ENCODE data around the gene ACOXL. TPM values are rescaled to one million over a fixed set of nuclear protein-coding genes. Genes with fewer than 3 reads are reported as not detected.
"Not testable (repeated sequence)": the region's sequence is repeated elsewhere in the genome, so short reads cannot be mapped to it uniquely, and the experiment has no call there.

ACOXL gene
- total and polyA plus RNA-seq, 2 experiments from 2014 or later = not detected

DNA sequence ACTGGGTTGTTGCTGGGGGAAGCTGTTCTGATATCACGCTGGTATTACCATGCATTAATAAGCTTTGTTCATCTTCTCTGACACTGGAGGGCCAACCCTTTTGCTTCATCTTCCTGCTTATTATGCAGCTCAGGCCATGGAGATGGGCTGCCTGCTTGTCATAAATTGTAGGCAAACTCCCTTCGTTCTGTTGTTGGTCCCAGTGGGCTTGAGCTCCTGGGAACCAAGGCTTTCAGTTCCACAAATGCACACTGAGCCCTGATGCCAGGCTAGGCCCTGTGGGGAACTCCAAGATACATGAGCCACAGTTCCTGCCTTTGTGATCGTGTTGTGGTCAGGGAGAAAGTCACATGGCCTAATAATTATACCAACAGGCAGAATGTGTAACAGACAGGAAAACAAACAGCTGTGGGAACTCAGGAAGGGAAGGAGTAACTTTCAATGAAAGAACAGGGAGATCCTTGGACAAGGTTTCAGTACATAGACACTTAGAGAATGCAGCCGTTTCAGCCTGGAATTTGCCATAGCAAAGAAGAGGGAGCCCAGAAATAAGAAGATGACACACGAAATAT is 339.3 kb downstream of the ACOXL start:
- H3K79me2 ChIP-seq (ENCODE audit: insufficient read depth) = no peaks in the 10 kb centered on the region
- 25 to 27% methylated on average over 5 of the region's 5 CpGs for WGBS, 2 experiments (ENCODE audit: low coverage in 1 of 2, low lambda C conversion rate in 2 of 2, missing lambda C conversion rate in 2 of 2)
- H3F3A ChIP-seq (ENCODE audit: insufficient read depth) = peaks cover 21% of the 10 kb centered on the region
- no peaks in the 10 kb centered on the region for H4K20me1 ChIP-seq (ENCODE audit: insufficient read depth)
- H3K9me2 ChIP-seq (ENCODE audit: insufficient read depth) = no peaks in the 10 kb centered on the region
- H3K4me2 ChIP-seq (ENCODE audit: unreplicated experiment) = peak overlapping the region; percentile 61
- H3K9ac ChIP-seq = no peak overlapping the region
- peaks cover 29% of the 10 kb centered on the region for H3K27me3 ChIP-seq (replicated peaks; ENCODE audit: insufficient read depth)
- H3K4me3 ChIP-seq = no peak overlapping the region
- in situ Hi-C loops (cut with MboI) = no loop called here
- no peaks in the 10 kb centered on the region for H3K36me3 ChIP-seq (ENCODE audit: low read depth)
- H3K27ac ChIP-seq = 0 out of 2 replicates have a peak overlapping the region, but pooled peaks have one; percentile 22
- DNase-seq = peak; percentile 59
- no peak overlapping the region for H2AFZ ChIP-seq
- peaks cover 5% of the 10 kb centered on the region for H3K9me3 ChIP-seq (ENCODE audit: low read depth)
- H3K4me1 ChIP-seq (ENCODE audit: insufficient read depth) = peaks cover 15% of the 10 kb centered on the region
- TF ChIP-seq EZH2phosphoT487 (IDR thresholded peaks at IDR 0.05; ENCODE audit: insufficient read depth, low read depth) (no peak), EZH2 (IDR thresholded peaks at IDR 0.05; ENCODE audit: insufficient read depth, poor library complexity, severe bottlenecking) (no peak)

DNA sequence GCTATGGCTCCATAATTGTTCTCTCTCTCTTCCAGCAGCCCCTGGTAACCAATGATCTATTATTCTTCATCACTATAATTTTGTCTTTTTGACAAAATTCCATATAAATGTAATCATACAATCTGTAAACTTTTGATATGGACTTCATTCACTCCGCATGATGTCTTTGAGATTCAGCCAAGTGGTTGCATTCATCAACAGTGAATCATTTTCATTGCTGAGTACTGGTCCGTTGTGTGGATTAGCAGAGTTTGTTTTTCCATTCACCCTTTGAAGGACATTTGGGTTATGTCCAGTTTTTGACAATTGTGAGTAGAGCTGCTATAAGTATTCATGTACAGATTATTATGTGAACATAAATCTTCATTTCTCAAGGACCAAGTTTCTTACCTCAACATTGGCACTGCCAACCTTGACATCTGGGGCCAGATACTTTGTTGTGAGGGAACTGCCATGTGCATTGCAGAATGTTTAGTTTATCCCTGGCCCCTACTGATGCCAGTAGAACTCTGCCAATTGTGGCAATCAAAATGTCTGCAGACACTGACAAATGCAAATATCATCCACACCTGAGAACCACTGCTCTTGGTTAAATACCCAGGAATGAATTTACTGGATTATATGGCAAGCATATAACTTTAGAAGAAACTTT is 340.0 kb downstream of the ACOXL start:
- H3F3A ChIP-seq (ENCODE audit: insufficient read depth) = peaks cover 21% of the 10 kb centered on the region
- peaks cover 5% of the 10 kb centered on the region for H3K9me3 ChIP-seq (ENCODE audit: low read depth)
- peaks cover 24% of the 10 kb centered on the region for H3K27me3 ChIP-seq (replicated peaks; ENCODE audit: insufficient read depth)
- no peaks in the 10 kb centered on the region for H3K79me2 ChIP-seq (ENCODE audit: insufficient read depth)
- no peaks in the 10 kb centered on the region for H3K9me2 ChIP-seq (ENCODE audit: insufficient read depth)
- H4K20me1 ChIP-seq (ENCODE audit: insufficient read depth) = no peaks in the 10 kb centered on the region
- no peak overlapping the region for H3K9ac ChIP-seq
- H3K27ac ChIP-seq = 0 out of 2 replicates have a peak overlapping the region, but pooled peaks have one; percentile 22
- 0 to 7% methylated on average over 2 of the region's 2 CpGs for WGBS, 2 experiments (ENCODE audit: low coverage in 1 of 2, low lambda C conversion rate in 2 of 2, missing lambda C conversion rate in 2 of 2)
- no peaks in the 10 kb centered on the region for H3K36me3 ChIP-seq (ENCODE audit: low read depth)
- TF ChIP-seq EZH2 (IDR thresholded peaks at IDR 0.05; ENCODE audit: insufficient read depth, poor library complexity, severe bottlenecking) = no peak
- TF ChIP-seq EZH2phosphoT487 (IDR thresholded peaks at IDR 0.05; ENCODE audit: insufficient read depth, low read depth) = no peak
- H3K4me3 ChIP-seq = no peak overlapping the region
- in situ Hi-C loops (cut with MboI) = no loop called here
- no peak overlapping the region for H2AFZ ChIP-seq
- DNase-seq = peak; percentile 68
- H3K4me1 ChIP-seq (ENCODE audit: insufficient read depth) = peaks cover 15% of the 10 kb centered on the region
- H3K4me2 ChIP-seq (ENCODE audit: unreplicated experiment) = peak overlapping the region; percentile 61

DNA sequence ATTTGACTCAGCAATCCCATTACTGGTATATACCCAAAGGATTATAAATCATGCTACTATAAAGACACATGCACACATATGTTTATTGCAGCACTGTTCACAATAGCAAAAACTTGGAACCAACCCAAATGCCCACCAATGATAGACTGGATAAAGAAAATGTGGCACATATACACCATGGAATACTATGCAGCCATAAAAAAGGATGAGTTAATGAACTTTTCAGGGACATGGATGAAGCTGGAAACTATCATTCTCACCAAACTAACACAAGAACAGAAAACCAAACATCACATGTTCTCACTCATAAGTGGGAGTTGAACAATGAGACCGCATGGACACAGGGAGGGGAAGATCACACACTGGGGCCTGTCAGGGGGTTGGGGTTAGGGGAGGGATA is 350.3 kb downstream of the ACOXL start:
- H3K27ac ChIP-seq; H3F3A ChIP-seq (ENCODE audit: insufficient read depth); H3K4me3 ChIP-seq; H3K36me3 ChIP-seq (ENCODE audit: low read depth); H4K20me1 ChIP-seq (ENCODE audit: insufficient read depth); H3K9me2 ChIP-seq (ENCODE audit: insufficient read depth); H3K9me3 ChIP-seq (ENCODE audit: low read depth); DNase-seq; in situ Hi-C loops (cut with MboI); H3K9ac ChIP-seq; H3K79me2 ChIP-seq (ENCODE audit: insufficient read depth); H3K4me2 ChIP-seq (ENCODE audit: unreplicated experiment); H3K4me1 ChIP-seq (ENCODE audit: insufficient read depth); H2AFZ ChIP-seq: not testable (repeated sequence)
- 0 to 11% methylated on average over 1 of the region's 1 CpG for WGBS, 2 experiments (ENCODE audit: low coverage in 1 of 2, low lambda C conversion rate in 2 of 2, missing lambda C conversion rate in 2 of 2)
- peaks cover 52% of the 10 kb centered on the region for H3K27me3 ChIP-seq (replicated peaks; ENCODE audit: insufficient read depth)

DNA sequence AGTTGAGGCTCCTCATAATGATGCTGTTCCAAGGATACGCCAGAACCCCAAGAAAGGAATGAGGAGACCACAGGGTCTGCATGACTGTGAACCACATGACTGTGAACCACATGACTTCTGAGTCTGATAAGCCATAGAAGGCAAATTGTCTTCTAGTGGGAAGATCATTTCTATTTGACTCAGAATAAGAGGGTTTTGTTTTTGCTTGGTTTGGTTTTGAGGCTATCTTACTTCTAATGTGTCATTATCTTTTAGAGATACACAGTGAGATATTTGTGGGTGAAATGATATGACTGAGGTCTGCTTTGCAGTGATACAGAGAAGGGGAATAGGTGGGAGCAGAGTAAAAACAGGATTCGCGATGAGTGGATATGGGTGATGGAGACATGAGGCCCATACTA is 359.4 kb downstream of the ACOXL start:
- Histone ChIP-seq H3K9me2 (ENCODE audit: insufficient read depth) (no peaks in the 10 kb centered on the region), H3K27me3 (replicated peaks; ENCODE audit: insufficient read depth) (peaks cover 78% of the 10 kb centered on the region), H3K4me1 (ENCODE audit: insufficient read depth) (no peaks in the 10 kb centered on the region), H3K36me3 (ENCODE audit: low read depth) (no peaks in the 10 kb centered on the region), H3K27ac (no peak overlapping the region), H3K9me3 (ENCODE audit: low read depth) (no peaks in the 10 kb centered on the region), H3K4me2 (ENCODE audit: unreplicated experiment) (no peak overlapping the region), H3F3A (ENCODE audit: insufficient read depth) (no peaks in the 10 kb centered on the region), H2AFZ (no peak overlapping the region), H3K79me2 (ENCODE audit: insufficient read depth) (no peaks in the 10 kb centered on the region), H3K9ac (no peak overlapping the region), H4K20me1 (ENCODE audit: insufficient read depth) (no peaks in the 10 kb centered on the region), H3K4me3 (no peak overlapping the region)
- DNase-seq = no peak
- in situ Hi-C loops (cut with MboI) = no loop called here
- WGBS, 2 experiments (ENCODE audit: low coverage in 1 of 2, low lambda C conversion rate in 2 of 2, missing lambda C conversion rate in 2 of 2) = 67 to 68% methylated on average over 3 of the region's 3 CpGs
- TF ChIP-seq EZH2 (IDR thresholded peaks at IDR 0.05; ENCODE audit: insufficient read depth, poor library complexity, severe bottlenecking) (no peak), EZH2phosphoT487 (IDR thresholded peaks at IDR 0.05; ENCODE audit: insufficient read depth, low read depth) (no peak)
